ENCODE measurements around the gene RASGRP1.

DNA sequence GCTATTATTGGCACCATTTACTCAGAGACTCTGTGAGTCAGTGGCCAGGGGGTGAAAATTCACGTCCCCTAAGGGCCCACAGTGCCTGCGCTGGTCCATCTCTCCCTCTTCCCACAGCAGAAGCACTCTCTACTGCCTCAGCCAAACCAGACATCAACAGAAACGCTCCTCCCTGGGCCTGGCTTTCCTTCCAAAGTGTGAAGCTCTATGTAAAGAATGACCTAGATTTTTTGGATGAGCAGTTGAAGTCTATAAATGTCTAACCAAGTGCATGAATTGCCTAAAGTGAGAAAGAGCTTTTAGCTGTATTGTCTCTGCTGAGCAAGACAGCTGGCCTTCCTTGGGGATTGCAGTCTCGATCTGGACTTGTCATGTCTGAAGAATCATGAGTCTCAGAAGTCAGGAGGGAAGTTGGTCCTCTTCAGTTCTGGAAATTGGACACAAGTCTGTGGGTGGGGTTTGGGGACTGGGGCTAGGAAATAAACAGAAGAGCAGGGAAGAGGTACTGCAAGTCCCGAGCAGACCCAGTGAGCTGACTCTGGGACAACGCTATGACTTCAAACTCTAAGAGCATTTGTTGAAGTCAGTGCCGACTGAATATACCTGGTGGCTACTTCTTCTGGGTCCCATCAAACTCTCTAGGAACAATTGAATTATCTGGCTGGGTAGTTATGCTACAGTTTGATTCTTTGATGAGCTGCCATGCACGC, 29.0 kb downstream of the RASGRP1 start:
- TF ChIP-seq POLR2A (IDR thresholded peaks at IDR 0.05; ENCODE audit: low read length) (no peak), GATA1 (IDR thresholded peaks at IDR 0.05; ENCODE audit: low read depth, low read length) (no peak)

All from erythroblast (primary cell).